Measurements from ENCODE around the gene NRP2.
A peak's percentile ranks its signal among the peaks of the same experiment; 100 is the strongest.

NRP2 gene

DNA sequence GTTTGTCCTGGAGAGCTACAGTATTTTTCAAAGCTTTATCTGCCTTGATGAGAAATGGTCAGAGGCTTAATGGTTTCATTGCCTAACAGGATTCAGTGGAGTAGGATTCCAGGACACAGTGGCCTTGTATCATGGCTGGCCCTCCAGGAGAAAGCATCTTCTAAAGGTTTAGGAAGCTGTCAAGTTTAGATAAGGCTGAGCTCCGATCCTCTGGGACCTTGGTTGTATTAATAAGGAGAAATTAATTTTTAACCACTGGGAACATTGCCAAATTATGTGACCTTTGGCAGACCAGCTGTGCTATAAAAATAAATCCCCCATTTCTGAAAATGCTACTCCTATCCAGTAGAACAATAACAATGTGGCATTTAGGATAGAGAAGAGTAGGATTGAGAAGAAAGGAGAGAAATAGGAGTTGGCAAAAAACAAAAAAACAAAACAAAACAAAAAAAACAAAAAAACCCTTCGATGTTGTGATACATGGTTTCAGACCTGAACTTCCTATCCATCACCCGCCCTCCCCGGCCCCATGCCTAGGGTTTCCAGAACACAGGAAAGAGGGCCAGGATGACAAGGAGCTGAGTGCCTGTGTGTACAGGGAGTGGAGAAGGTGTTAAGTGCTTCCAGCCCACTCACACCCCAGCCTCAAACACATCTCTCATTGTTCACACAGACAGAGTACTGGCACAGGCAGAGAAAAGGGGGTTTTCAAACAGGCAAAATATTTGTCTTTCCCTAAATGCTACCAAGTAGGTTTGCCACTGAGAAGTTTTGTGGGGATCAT, 6.3 kb downstream of the NRP2 start:
- no peak for DNase-seq

- DNase-seq = no peak
Measured at GRCh38 chr2:205689820-205690219, 7.5 kb downstream of the NRP2 start.

- no peak for DNase-seq
Measured at GRCh38 chr2:205692104-205692503, 9.8 kb downstream of the NRP2 start.

DNA sequence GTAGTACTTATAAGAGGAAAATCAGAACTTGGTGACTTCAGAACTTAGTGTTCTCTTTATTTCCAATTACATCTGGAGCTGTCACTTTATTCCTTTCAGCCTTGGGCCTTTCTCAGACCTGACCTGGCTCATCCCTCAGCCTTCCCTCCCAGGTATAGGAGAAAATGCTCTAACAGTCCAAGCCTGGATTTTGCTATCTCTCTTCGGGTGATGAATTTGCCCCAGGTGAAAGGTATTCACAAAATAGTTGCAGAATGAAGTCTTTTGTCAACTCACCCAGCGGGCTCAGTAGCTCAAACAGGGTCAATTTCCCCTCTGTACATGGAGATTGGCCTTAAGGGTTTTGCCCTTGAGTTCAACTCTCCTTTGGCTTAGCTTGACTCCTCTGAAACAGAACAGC, 12.0 kb downstream of the NRP2 start:
- no peak for DNase-seq

- no peak for DNase-seq
Measured at GRCh38 chr2:205695460-205695991, 13.2 kb downstream of the NRP2 start.

GRCh38 chr2:205696331-205696926, 14.1 kb downstream of the NRP2 start:
- DNase-seq = no peak

- DNase-seq = no peak
Measured at GRCh38 chr2:205696927-205697441, 14.7 kb downstream of the NRP2 start.

DNA sequence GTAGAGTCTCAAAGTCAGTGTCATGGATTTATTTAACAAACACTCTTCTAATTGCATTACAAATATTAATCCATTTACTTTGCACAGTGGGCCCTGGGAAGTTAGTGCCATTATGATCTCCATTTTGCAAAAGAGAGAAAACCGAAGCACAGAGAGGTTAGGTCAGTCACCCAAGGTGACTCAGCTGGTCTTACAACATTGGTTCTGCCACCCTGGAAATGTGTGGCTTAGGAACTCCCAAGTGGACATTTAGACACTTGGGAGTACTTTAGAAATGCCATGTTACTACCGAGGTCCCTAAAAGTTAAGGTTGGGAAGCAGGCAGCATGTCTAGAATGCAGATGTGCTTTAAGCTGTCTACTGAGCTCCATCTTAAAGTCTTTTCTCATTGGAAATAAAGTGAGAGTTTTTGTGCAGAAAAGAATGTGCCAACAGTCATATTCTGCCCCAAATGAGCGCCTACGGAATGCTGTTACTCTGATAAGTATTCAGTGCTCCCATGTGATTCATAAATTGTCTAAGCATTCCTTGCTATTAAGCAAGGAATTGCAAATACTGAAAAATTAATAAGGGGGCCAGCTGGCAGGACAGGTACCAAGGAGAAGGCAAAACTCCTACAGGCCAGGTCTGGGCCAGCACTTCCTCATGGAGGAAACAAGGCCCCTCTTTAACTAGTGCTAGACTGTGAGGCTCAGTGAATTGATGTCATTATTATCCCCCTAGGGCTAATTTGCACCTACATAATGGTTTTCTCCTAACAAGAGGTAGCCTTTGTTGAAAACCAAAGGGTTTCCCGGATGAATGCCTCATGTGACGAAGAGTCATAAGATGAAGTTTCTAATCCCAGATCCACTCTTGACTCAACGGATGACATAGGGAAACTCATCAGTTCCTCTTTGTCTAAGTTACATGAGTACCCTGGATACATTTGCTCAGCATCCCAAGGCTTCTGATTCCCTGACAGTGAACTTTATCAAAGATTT, 16.3 kb downstream of the NRP2 start:
- no peak for DNase-seq

GRCh38 chr2:205699515-205700289, 17.4 kb downstream of the NRP2 start:
- DNase-seq = no peak

GRCh38 chr2:205700331-205701132, 18.2 kb downstream of the NRP2 start:
- no peak for DNase-seq

DNA sequence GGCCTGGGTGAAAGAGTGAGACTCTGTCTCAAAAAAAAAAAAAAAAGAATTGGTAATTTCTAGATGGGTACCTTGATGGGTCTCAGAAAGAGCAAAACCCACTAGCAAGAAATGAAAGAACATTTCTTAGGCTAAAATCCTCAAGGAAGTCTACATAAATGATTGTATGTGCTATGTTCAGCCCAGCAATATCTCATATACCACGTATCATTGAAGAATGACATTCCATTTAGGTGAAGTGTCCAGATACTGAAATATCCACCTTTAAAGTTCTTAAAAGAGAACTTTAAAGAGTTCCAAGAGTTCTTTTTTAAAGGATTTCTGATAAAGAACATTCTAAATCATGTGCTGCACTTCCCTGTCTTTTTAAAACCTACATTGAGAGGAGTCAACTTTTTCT, 19.2 kb downstream of the NRP2 start:
- no peak for DNase-seq

- peak; percentile 27 for DNase-seq
Measured at GRCh38 chr2:205702576-205702975, 20.3 kb downstream of the NRP2 start.

GRCh38 chr2:205703471-205704126, 21.3 kb downstream of the NRP2 start:
- no peak for DNase-seq

DNA sequence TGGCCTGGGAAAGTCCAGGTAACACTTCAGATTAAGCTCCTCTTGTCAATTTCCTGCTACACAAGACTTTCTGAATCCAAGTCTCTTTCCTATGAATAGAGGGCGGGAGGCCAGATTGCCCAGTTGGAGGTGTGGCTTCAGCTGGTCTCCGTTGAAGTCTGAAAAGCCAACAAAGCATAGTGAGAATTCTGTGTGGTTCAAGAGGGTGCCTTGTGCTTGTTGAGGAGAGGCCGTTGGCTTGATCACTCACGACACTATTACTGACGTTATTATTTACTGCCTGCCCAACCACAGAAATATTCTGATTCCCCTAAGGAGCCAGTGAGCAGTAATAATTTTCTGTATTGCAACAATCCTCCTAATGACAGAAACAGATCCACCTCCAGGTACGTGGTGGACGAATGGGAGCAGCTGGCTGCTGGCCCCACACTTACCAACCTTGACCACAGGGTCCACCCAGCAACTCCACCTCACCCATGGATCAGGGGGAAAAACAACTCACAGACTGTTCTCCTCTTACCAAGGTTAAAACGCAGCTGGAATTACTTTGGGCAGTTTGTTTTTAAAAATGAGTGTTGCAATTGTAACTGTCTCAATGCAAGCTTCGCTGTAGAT, 21.9 kb downstream of the NRP2 start:
- peak; percentile 67 for DNase-seq

DNA sequence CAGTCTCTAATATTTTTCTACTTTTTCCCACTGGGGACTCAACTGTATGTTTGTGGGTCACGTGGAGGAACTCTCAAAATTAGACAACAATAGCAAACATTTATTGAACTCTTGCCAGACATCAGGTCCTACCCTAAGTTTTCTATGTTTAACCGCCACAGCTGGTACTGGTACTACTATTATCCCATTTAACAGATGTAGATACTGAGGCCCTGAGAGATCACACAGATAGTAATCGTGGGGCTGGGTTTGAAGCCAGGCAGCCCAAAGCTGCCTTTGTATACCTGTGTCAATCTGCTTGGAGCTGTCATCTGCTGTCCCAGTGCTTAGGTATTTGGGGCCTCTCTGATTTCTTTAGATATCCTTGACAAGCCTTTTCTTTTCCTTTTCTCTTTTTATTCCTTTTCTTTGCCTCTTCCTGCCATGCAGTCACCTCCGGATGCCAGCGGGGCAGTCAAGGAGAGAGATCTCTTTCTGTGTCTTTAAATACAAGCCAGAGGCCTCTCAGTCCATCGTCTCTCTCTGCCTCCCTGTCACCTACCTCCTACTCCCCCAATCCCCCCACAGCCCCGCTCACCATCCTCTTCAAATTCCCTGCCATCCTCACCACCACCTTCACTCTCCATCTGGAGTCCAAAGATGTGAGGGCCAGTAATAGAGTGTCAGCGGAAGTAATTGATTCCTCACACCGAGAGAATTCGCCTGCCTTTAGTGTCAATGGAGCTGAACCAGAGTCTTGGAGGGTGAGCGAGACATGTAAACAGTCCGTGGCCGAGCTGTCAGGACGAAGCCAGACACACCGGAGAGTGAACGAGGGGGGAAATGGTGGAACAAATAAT, 23.4 kb downstream of the NRP2 start:
- no peak for DNase-seq

GRCh38 chr2:205706769-205707381, 24.6 kb downstream of the NRP2 start:
- peak; percentile 87 for DNase-seq

DNA sequence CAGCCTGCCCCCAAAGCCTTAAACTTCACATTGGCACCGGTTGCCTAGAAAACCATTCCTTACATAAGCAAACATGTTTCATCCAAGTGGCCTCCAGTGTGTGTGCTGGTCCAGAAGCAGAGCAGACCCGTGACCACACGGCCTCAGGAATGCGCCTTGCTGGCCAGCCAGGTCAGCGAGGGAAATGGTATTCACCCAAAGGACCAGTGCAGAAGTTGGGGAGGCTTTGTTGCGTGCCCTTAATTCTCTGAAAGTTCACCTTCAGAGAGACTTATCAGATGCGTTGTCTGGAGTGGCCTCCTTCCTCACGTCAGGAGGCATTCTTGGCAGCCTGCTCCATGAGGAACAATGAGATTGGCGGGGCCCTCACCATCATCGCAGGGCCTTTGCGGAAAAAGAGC, 25.9 kb downstream of the NRP2 start:
- DNase-seq = no peak

DNA sequence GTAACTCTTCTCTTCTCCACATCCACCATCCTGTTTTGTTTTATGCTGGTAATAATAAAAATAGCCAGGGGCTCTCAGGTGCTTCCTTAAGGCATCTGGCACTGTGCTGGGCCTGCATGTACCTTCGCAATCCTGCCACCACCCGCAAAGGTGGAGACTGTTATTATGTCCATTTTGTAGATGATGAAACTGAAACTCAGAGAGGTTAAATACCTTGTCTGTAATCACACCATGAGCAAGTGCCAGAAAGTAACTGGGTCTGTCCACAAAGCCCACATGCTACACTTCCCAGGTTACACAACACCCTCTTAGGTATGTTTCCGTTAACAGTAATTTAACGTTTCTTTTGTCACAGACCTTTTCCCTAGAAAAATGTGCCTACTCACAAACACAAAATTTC, 27.0 kb downstream of the NRP2 start:
- no peak for DNase-seq

DNA sequence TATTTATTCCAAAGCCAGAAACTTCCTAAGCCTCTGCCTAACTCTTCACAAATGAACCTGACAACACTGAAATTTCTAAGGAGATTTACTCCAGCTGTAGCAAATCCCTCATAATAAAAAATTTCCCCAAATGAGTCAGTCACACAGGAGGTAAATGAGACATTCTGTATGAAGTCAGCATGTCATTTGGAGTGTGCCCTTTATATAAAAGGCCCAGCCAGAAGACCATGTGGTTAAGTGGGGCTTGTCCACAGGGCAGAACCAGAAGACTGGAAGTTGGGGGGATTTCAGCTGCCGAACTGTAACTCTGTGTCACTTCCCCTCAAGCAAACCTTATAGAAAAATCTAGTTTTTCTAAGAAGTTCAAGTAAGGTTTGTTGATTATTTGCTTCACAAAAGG, 30.2 kb downstream of the NRP2 start:
- DNase-seq = no peak

Data from NCI-H510A treated with DMSO at 0.1 percent for 48 hours (cell line).